Stomach (tissue), 4 donors: ENCODE data around the gene CTNNA3.

ENCODE experiments used
- CTCF ChIP-seq, 7 experiments: fragments of 450-650 bp in 4 of 7; fragments of 200-600 bp in 3 of 7; sonication (generic) in 3 of 7; IDR thresholded peaks; one replicate each; pipeline ENCODE4 v1.5.1; 2016 to 2019; ENCODE audit warnings: antibody characterized with exemption in 7 of 7, control low read depth in 2 of 7, mild to moderate bottlenecking in 1 of 7
- POLR2A ChIP-seq, 4 donors: fragments of 450-650 bp; IDR thresholded peaks; one replicate each; pipeline ENCODE4 v1.6.1; 2016; ENCODE audit warnings: antibody characterized with exemption in 4 of 4, control low read depth in 2 of 4, mild to moderate bottlenecking in 1 of 4, moderate library complexity in 1 of 4
- POLR2AphosphoS5 ChIP-seq, 3 donors: sonication (generic); formaldehyde crosslinking; IDR thresholded peaks; one replicate each; pipeline ENCODE4 v1.6.1; 2016; ENCODE audit warnings: antibody characterized with exemption in 3 of 3

GRCh38 chr10:67550046-67550445 is 145.9 kb downstream of the CTNNA3 start:
- no peak for TF ChIP-seq POLR2A (IDR thresholded peaks at IDR 0.05)
- TF ChIP-seq POLR2AphosphoS5 (IDR thresholded peaks at IDR 0.05) = no peak
- TF ChIP-seq CTCF (IDR thresholded peaks at IDR 0.05) = no peak
